Raji (cell line): ENCODE measurements around the gene CD300LB.

Source experiments
- POLR2A ChIP-seq: IDR thresholded peaks from 2 replicates; pipeline ENCODE4 v1.6.1; 2011; ENCODE audit warnings: low read depth, low read length, control low read depth; ENCODE audit not compliant: insufficient read depth

Gene CD300LB

DNA sequence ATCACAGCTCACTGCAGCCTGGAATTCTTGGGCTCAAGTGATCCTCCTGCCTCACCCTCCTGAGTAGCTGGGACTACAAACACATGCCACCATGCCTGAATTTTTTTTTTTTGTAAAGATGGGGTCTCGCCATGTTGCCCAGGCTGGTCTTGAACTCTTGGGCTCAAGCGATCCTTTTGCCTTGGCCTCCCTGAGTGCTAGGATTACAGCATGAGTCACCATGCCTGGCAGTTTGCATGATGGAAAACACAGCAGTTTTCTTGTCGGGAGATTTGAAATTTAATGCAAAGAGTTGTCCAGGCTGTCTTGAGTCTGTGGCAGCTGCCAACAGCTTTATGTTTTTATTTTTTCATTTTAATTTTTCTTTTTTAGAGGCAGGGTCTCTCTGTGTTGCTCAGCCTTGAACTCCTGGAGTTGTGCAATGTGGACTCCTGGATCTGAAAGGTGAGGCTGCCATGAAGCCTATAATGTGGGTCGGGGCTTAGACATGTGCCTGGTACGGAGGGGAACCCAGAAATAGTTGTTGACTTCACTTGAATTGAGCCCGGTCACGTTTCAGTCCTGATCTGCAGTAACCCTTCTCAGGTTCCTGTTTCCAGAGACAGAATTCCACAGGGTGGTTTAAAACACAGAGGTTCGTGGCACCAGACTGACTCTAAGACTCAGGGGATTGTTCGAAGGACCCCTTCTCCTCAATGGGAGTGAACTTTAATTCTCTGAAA lies 46.1 kb downstream of the CD300LB start:
- TF ChIP-seq POLR2A: no peak

DNA sequence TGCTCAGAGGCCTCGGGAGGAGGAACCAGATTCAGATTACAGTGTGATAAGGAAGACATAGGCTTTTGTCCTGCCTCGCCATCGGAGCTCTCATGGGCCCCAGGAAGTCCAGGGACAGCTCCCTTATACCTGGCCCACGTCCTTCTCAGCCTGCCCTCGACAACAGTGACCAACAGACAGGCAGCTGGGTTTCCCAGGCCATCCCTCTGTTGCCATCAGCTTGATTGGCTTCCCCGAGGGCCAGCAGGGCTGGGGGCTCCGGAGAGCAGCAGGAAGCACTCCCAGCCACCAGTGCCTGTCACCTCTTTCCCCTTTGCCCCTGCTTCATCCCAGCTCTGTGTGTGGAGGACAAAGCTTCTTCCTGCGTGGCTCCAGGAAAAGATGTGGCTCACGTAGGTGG lies 47.2 kb downstream of the CD300LB start:
- TF ChIP-seq POLR2A: no peak

DNA sequence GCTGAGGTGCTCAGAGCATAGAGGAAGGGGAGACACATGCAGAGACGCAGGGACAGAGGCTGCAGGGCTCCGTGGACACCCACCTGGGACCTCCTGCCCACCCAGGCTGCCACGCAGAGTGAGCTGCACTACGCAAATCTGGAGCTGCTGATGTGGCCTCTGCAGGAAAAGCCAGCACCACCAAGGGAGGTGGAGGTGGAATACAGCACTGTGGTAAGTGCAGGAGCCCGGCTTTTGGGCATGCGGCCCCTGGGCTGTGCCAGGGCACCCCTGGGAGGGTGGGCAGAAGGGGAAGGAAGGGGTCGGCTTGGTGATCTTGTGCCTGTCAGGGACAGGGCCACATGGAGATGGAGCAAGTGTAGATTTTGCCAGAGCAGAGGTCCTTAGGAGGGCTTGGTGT lies 49.7 kb downstream of the CD300LB start:
- TF ChIP-seq POLR2A: no peak

DNA sequence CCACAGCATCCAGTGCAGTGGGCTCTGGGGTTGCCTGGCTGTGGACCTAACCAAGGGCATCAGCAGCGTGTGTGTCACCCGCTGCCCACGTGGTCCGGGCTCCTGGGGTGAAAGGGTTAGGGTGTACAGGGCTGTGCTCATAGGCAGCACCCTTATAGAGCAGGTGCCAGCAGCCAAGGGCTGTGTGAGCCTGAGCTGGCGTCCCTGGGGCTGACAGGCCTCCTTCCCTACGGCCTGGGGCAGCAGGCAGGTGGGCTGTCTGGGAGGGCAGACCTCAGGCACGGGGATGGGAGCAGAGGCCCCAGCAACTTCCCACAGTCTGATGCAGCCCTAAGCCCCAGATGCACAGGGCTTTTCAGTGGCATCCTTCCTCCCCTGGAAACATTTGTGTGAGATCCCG lies 51.0 kb downstream of the CD300LB start:
- TF ChIP-seq POLR2A: no peak

DNA sequence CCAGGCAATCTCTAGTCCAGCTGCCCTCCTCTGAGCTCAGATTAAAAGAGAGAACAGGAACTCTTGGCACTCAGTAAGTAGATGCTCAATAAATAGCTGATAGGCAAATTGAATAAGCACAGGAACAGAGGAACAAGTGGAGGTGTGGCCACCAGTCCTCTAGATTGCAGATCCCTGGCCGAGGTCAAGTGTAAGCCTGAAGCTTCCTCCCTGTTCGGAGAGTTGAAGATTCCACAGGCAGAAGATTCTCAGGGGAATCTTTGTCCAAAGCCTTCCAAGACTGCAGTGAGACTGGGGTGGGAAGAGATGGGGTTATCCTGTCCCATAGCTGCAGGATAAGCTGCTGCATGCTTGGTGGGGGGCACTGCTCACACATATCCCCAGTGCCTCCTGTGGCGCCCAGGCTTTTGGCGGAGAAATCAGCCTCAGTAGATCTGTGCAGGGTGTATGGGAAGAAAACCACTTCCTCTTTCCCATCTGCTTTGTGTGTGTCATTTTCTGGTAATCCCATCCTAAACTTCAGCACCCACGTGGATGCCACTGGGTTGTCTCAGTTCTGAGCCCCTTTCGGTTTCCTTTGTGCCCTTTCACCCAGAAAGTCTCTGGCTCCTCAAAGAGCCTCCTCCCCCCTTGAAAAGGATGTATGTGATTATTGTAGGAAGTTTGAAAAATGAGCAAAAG lies 52.7 kb downstream of the CD300LB start:
- no peak for TF ChIP-seq POLR2A

DNA sequence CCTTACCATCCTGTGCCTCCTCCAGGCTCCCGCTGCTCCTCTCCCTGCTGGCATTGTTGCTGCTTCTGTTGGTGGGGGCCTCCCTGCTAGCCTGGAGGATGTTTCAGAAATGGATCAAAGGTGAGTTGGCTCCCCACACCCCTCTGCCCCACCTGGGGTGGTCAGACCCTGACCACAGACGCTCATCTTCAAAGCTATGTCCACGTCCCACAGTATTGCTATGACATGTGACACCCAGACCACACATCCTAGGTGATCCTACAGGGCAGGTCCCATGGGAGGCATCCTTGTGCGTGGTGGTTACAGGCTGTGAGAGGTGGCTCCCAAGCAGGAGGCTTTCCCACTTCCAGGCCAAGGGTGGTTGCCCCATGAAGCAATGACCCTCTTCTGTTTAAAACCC lies 53.9 kb downstream of the CD300LB start:
- no peak for TF ChIP-seq POLR2A

DNA sequence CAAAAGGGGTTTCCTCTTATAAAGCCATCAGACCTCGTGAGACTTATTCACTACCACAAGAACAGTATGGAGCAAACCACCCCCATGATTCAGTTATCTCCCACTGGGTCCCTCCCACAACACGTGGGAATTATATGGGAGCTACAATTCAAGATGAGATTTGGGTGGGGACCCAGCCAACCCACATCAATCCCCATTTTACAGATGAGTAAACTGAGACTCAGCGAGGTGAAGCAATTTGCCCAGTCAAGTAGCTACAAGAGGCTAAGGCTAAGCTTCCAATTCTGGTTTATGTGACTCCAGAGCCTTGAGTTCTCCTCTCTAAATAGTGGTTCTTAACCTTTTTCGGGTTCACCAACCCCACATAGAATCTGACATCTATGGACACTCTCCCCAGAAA lies 56.1 kb downstream of the CD300LB start:
- TF ChIP-seq POLR2A: no peak

DNA sequence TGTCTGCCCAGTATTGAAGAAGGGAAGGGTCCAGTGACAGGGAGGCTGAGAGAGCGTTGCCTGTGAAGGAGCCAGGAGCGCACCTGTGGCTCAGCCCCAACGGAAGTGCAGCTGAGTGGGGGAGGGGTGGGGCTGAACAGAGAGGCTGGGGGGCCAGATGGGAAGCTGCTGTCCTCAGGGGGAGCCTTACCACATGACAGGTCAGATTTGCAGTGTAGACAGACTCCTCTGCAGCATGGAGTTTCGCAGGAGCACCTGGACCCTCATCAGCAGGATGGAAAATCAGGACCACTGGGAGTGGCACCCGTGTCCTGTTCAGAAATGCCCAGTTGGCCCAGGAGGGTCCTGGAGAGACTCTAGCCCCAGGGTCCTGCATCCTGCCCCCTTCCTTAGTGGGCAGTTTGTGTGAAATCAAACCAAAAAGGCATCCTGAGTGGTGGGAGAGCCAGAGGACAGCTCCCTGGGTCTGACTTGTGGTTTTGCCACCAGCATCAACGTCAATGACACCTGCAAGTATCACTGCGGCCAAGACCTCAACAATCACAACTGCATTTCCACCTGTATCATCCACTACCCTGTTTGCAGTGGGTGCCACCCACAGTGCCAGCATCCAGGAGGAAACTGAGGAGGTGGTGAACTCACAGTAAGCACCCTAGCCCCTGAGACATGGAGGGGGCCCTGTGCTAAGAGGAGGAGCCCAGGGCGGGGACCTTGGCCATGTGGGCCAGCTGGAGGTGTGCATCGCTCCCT lies 57.1 kb downstream of the CD300LB start:
- no peak for TF ChIP-seq POLR2A

DNA sequence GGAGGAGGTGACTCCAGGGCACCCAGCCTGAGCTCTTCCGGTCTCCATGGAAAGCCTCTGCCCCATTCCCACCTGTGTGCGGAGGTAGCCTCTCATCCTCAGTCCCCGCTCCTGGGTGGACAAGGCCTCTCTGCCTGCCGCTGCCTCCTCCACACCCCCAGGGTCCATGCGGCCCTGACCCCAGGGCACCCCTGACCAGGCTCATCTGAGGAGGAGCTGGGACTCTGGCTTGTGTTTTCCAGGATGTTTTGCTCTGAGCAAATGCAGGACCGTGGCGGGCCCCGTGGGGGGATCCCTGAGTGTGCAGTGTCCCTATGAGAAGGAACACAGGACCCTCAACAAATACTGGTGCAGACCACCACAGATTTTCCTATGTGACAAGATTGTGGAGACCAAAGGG lies 58.0 kb downstream of the CD300LB start:
- TF ChIP-seq POLR2A: no peak

DNA sequence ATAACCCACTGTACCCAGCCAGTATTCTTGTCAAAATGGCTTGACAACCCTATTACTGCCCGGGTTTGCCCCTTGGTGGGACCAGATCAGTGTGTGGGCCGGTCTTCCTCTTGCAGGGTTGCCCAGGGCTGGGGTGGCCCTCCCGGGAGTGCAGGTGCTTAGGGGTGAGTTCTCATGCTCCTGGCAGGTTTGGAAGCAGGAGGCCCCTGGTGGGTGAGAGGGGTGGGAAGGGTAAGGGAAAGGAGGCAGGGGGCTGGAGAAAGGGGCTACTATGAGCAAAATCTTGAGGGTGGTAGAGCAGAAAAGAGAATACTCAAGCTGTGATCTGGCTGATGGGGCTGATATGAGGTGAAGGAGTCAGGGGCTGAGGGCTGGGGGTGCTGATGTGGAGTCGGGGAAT lies 58.4 kb downstream of the CD300LB start:
- TF ChIP-seq POLR2A: no peak

DNA sequence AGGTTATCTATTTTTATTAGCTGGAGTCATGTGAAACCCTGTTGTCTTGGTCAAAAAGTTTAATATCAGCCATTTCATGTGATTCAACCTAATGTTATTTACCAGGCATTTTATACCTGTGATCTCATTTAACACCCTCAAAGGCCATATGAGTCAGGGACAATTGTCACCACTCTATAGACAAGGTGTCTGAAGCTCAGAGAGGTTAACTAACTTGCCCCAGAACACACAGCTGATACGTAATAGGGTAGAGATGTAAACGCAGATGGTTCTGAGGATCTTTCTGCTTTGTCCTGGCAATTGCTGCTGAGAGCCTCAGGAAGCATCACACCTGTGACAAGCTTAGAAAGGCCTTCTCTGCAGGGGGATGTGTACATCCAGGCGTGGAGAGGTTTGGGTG lies 59.9 kb downstream of the CD300LB start:
- TF ChIP-seq POLR2A: no peak
